ENCODE results near the gene GJD3. TPM values are rescaled to one million over a fixed set of nuclear protein-coding genes. Genes with fewer than 3 reads are reported as not detected.

The GJD3 gene
- total and polyA plus RNA-seq, 2 donors (not counting 3 experiments of a cell fraction or from before 2014, with no cell fraction given): 0.10 to 0.40 TPM

GRCh38 chr17:40350689-40351358 lies 13.7 kb downstream of the GJD3 start:
- H3K36me3 ChIP-seq (ENCODE audit: control insufficient read depth in 2 of 2, extremely low read depth in 1 of 2, insufficient read depth in 2 of 2, low read length in 2 of 2): peaks cover 6 to 46% of the 10 kb centered on the region in 2 experiments
- H4K20me1 ChIP-seq (replicated peaks; ENCODE audit: control insufficient read depth, extremely low read depth, insufficient read depth, low read length): no peaks in the 10 kb centered on the region
- peak overlapping the region; percentile 6 for H3K27ac ChIP-seq (ENCODE audit: insufficient read depth, low read depth, low read length)
- dilution Hi-C loops (cut with MboI; ENCODE audit: extremely low pct_ligation_motif_present, low sequenced_read_pairs) (no loop called here), intact Hi-C loops (cut with micrococcal nuclease) (no loop called here)
- H3K27me3 ChIP-seq (ENCODE audit: control insufficient read depth in 2 of 2, insufficient read depth in 2 of 2, low read length in 2 of 2): no peaks in the 10 kb centered on the region
- ChIA-PET POLR2A (no interaction called here), CTCF (interaction anchor here (1.2 to 18.3 kb wide), 4 partner anchors 32 to 209 kb away, joined by 3 to 530 read pairs (median 4); partner anchors contain the start of gene RARA)
- H3K4me3 ChIP-seq (replicated peaks in 1 of 3; ENCODE audit: insufficient read depth in 1 of 3, low read depth in 1 of 3, low read length in 3 of 3): no peak overlapping the region
- no peak overlapping the region for H3K4me2 ChIP-seq (ENCODE audit: insufficient read depth, low read length)
- FAIRE-seq: no peak
- BruUV-seq (replicated peaks): no TSS peak
- peaks cover 45% of the 10 kb centered on the region for H3K79me2 ChIP-seq (ENCODE audit: control insufficient read depth, insufficient read depth, low read length)
- H3K9ac ChIP-seq (replicated peaks; ENCODE audit: extremely low read depth, insufficient read depth, low read length): no peak overlapping the region
- H3K4me1 ChIP-seq (ENCODE audit: control insufficient read depth, extremely low read depth, insufficient read depth, low read length): peaks cover 45% of the 10 kb centered on the region
- H2AFZ ChIP-seq (ENCODE audit: low read depth, low read length): no peak overlapping the region
- TF ChIP-seq CTCF (IDR thresholded peaks at IDR 0.05; ENCODE audit: extremely low read depth in 1 of 2, insufficient read depth in 1 of 2, low read depth in 1 of 2, low read length in 2 of 2) (no peak), MAX (IDR thresholded peaks at IDR 0.05; ENCODE audit: insufficient read depth, insufficient read length) (no peak), EZH2 (IDR thresholded peaks at IDR 0.05; ENCODE audit: borderline replicate concordance, low read depth, low read length, severe bottlenecking) (no peak), FOS (IDR thresholded peaks at IDR 0.05; ENCODE audit: borderline replicate concordance, insufficient read depth, low read length) (no peak), GATA2 (IDR thresholded peaks at IDR 0.05; ENCODE audit: insufficient read depth, insufficient read length, low read depth, low read length) (no peak), POLR2AphosphoS5 (IDR thresholded peaks at IDR 0.05; ENCODE audit: insufficient read depth, low read depth, low read length) (no peak), JUN (IDR thresholded peaks at IDR 0.05; ENCODE audit: borderline replicate concordance, insufficient read depth, insufficient read length, low read depth) (no peak), POLR2A (IDR thresholded peaks at IDR 0.05; ENCODE audit: low read depth, low read length) (no peak), MYC (IDR thresholded peaks at IDR 0.05; ENCODE audit: low read depth, low read length) (no peak)
- DNase-seq (ENCODE audit: low read depth, low spot score): no peak
- no peaks in the 10 kb centered on the region for H3K9me3 ChIP-seq (replicated peaks; ENCODE audit: control insufficient read depth, insufficient read depth, low read length)
- H3K9me1 ChIP-seq (replicated peaks; ENCODE audit: control insufficient read depth, extremely low read depth, insufficient read depth, low read length): no peaks in the 10 kb centered on the region

Measured in endothelial cell of umbilical vein (primary cell).